Esophagus squamous epithelium (tissue), 4 donors: ENCODE data around the gene RTN1.

Source experiments
- CTCF ChIP-seq, 6 experiments: fragments of 450-650 bp in 4 of 6; fragments of 200-600 bp in 2 of 6; sonication (generic) in 2 of 6; IDR thresholded peaks; one replicate each; pipeline ENCODE4 v1.5.1; 2016 to 2019; ENCODE audit warnings: antibody characterized with exemption in 6 of 6, mild to moderate bottlenecking in 4 of 6, moderate library complexity in 4 of 6
- POLR2A ChIP-seq, 4 donors: fragments of 450-650 bp; IDR thresholded peaks; one replicate each; pipeline ENCODE4 v1.6.1; 2017; ENCODE audit warnings: antibody characterized with exemption in 4 of 4, mild to moderate bottlenecking in 4 of 4, moderate library complexity in 3 of 4

- TF ChIP-seq CTCF (IDR thresholded peaks at IDR 0.05) (no peak), POLR2A (IDR thresholded peaks at IDR 0.05) (no peak)
Measured at GRCh38 chr14:59826150-59826549, 44.4 kb downstream of the RTN1 start.
